22Rv1 (cell line): ENCODE data around the gene RGS6.

ENCODE experiments used
- CTCF ChIP-seq: fragments of 450-650 bp; IDR thresholded peaks from 2 replicates; pipeline ENCODE4 v1.5.1; 2017; ENCODE audit warnings: mild to moderate bottlenecking
- ZFX ChIP-seq: fragments of 450-650 bp; IDR thresholded peaks from 2 replicates; pipeline ENCODE4 v1.6.1; 2017; ENCODE audit warnings: antibody characterized with exemption, borderline replicate concordance

GRCh38 chr14:72023128-72024042, 91.2 kb downstream of the RGS6 start:
- no peak for TF ChIP-seq CTCF
- TF ChIP-seq ZFX, result no peak
